Stimulated activated CD4-positive, alpha-beta T cell treated with anti-CD3 and anti-CD28 coated beads, Interleukin-4, amount 100 ng/mL, for 48 hours (primary cell): ENCODE results near the gene VEZF1.

Experiments used
- DNase-seq, 2 donors: peaks; one replicate each; pipeline ENCODE4 v3.0.0-alpha.2; 2020; ENCODE audit warnings: low read depth in 2 of 2

Gene VEZF1, protein sequence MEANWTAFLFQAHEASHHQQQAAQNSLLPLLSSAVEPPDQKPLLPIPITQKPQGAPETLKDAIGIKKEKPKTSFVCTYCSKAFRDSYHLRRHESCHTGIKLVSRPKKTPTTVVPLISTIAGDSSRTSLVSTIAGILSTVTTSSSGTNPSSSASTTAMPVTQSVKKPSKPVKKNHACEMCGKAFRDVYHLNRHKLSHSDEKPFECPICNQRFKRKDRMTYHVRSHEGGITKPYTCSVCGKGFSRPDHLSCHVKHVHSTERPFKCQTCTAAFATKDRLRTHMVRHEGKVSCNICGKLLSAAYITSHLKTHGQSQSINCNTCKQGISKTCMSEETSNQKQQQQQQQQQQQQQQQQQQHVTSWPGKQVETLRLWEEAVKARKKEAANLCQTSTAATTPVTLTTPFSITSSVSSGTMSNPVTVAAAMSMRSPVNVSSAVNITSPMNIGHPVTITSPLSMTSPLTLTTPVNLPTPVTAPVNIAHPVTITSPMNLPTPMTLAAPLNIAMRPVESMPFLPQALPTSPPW

GRCh38 chr17:57987581-57988300 lies at the start of gene VEZF1:
Gene VEZF1, minus strand, starts transcription at chr17:57988254. Its CDS starts 143 bp downstream, at chr17:57988111.
- DNase-seq, result peak; percentile 72 to 73

DNA sequence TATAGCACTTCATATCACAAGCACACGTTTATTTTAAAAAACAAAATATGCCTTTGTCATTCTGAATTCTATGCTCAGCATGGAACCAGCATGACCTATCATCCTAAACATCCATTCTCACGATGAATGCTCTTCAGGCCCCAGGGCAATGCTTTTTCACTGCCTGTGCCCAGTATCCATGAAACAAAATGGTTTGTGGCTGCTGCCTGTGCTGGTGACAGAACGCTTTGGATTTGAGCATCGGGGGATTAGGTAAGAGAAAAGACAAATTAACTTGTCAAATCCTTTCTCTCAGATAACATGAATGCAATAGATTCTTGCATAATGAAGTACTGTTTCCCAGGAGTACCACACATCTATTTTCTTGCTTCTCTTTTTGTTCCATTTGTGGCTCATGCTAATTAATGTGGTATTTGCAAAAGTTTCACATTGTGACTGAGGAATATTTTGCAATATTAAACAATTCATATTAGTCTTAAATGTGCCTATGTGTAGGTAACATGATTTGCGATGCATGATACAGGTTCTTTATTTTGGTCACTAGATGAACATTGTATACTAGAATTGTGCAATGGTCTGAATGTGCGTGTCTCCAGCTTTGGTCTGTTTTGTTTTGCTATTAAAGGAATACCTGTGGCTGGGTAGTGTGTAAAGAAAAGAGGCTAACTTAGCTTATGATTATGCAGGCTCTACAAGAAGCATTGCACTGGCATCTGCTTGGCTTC lies 44.8 kb upstream of the VEZF1 start:
- DNase-seq, result no peak

GRCh38 chr17:58028578-58028977 lies 40.5 kb upstream of the VEZF1 start:
- no peak for DNase-seq

- DNase-seq, result no peak
These were observed 32.3 kb upstream of the VEZF1 start for GRCh38 chr17:58020401-58020800.

GRCh38 chr17:58019521-58019920 lies 31.5 kb upstream of the VEZF1 start:
- no peak for DNase-seq

DNA sequence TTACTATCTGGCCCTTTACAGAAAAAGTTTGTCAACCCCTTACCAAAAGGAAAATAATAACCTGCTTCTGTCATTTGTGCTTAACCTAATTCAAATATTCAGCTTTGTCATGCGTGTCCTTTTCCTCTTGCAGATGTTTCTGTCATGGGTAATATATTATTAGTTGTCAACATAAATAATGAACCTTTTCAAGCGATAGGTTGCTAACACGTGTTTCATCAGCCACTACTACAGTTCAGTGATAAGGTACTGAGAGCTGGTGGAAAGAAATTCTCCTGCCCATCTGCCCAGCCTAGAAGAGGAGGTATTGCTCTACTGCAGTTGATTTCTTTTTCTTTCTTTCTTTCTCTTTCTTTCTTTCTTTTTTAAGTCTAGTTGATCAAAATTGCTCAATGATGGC lies 31.0 kb upstream of the VEZF1 start:
- DNase-seq, result no peak

GRCh38 chr17:58010067-58010799 lies 22.2 kb upstream of the VEZF1 start:
- no peak for DNase-seq

- no peak for DNase-seq
These were observed 20.0 kb upstream of the VEZF1 start for GRCh38 chr17:58007781-58008706.

DNA sequence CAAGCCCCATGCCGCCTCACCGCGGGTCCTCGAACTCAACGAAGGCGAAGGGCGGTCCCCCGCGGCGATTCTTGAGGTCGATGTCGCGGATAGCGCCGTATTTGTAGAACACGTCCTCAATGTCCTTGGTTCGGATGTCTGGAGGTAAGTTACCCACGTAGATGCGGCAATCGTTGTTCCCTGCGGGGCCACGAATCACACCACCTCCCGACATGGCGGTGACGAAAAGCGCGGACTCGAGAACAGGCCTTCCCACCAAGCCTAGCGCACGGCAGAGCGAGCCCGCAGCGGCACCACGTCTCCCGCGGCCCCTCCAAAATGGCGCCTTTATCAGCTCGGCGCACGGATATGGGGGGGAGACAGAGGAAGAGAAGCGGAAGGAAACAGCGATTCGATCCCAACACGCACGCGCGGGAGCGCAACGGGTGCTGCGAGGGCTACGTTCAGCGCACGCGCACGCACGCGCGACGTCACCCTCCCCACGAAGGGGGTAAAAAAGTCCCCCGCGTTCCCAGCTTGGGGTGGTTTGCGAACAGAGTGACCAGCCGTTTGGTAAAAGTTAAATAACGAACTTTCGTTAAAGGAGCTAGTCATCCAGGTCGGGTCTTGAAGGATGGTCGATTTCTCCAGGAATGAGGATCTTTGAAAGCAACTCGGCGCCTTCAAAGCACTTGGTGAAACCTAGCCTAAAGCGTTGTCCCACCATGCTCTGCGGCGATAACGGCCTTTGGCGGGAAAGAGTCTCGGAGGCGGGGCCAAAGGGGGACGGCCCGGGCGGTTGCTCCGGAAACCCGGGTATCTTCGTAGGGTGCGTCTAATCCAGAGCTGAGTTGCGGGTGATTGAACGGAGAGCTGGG lies 19.1 kb upstream of the VEZF1 start, which contains the start of gene SRSF1:
TSS of gene SRSF1 (minus strand) at position 323 of the 857 bp plus-strand sequence. CDS start at position 214, 109 bp downstream.
- DNase-seq, result peak; percentile 96 to 97

GRCh38 chr17:58006560-58006923 lies 18.5 kb upstream of the VEZF1 start:
- DNase-seq, result peak; percentile 58 to 72

DNA sequence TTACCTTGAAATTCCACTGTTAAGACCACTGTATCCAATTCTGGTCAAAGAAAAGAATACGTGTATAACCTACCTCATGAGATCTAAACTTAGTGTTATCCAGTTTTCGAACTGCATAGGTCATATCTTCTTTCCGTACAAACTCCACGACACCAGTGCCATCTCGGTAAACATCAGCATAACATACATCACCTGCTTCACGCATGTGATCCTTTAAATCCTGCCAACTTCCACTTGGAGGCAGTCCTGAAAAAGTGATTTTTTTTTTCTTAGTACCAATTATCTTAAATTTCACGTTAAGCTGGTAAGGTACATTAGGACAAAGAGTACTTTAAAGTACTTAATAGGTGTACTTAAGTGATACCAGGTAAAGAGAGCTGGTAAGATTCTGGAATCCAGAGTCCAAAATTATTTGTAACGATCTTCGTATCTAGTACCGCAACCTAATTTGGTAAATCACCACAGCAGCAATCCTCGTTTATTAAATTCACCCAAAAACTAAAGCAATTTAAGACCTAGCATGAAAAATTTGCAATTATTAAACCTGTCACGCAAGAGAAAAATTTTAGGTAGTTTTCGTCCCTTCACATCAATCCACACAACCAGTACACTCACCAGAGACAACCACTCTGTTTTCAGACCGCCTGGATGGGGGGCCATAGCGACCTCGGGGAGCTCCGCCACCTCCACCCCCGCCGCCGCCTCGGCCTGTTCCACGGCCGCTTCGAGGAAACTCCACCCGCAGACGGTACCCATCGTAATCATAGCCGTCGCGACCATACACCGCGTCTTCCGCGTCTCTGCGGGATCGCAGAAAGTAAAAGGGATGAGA lies 17.9 kb upstream of the VEZF1 start:
- DNase-seq, result no peak

GRCh38 chr17:58005031-58005727 lies 17.1 kb upstream of the VEZF1 start:
- no peak for DNase-seq

DNA sequence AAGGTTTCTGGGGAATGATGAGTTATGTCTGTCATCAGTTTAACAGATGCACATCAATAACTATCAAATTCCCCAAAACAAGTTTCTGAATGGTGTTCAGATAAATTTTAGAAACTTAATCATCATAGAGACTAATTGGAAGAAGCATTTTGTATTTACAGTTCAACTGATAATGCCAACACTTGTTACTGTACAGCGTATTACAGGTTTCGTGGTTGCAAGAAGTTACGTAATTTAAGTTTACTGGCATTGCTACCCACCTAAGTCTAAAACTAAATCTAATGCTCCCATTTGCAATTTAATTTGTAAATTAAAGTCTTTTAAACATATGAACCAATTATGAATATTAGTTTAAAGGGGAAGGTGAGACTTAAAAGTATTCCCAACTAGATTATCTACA lies 16.0 kb upstream of the VEZF1 start:
- no peak for DNase-seq

- no peak for DNase-seq
These were observed 14.9 kb upstream of the VEZF1 start for GRCh38 chr17:58002973-58003372.

DNA sequence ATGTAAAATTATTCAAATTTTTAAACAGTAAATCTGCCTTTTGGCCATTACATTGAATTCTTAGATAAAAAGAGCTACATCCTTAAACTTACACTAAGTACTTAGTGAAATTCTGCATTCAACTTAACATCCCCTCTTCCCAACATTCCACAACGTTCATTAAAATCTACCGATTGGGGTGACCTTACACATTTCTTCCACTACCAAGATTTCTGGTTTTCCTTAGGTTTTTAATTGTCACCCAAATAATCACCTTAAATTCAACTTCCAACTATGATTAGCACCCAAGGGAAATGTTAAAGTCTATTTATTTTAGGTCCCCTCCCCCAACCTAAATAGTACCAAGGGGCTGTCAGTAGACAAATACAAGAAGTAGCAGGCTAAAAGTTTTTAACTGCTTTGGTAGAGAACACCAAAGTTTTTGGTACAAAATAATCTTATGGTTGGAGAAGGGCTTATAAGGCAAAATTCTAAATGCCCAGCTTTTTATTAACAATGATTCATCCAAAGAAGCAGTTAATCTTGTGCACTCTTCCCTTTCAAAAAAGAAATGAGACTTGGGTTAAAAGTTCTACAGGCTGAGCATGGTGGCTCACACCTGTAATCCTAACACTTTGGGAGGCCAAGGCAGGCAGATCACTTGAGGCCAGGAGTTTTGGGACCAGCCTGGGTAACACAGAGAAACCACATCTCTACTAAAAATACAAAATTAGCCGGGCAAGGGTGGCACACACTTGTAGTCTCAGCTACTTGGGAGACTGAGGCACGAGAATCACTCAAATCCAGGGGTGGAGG lies 14.3 kb upstream of the VEZF1 start:
- DNase-seq, result no peak

DNA sequence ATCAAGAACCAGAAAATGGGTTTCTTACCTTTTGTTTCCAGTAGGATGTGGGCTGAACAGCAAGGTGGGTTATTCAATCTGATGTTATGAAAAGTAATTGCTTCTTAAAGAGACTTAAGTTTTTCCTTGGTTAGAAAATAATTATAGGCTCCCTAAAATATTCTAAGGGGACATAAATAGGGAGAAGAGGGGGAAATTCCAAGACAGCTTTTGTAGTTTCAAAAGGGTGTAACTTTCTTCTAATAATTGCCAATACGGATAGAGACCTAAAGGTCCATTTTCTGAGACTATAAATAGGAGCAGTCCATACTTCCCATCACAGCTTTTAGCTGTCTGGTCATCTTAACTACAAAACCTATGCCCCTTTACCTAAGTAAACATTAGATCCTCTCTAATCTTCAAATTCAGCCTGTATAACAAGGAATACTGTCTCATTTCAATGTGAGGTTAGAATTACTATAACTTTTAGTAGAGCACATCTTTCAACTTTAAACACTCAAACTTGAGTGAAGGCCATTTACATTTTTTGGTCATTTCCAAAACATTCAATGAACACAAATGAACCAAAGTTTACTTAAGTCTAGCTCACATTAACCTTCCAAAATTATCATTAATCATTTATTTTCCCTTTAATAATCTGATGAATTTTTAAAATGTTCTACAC lies 13.5 kb upstream of the VEZF1 start:
- no peak for DNase-seq
